NCI-H69 (cell line): ENCODE data around the gene KCNMA1.

Experiments
- DNase-seq: peaks from one replicate; lab custom pipeline; 2025; lab: John Stamatoyannopoulos, UW

Gene KCNMA1

DNA sequence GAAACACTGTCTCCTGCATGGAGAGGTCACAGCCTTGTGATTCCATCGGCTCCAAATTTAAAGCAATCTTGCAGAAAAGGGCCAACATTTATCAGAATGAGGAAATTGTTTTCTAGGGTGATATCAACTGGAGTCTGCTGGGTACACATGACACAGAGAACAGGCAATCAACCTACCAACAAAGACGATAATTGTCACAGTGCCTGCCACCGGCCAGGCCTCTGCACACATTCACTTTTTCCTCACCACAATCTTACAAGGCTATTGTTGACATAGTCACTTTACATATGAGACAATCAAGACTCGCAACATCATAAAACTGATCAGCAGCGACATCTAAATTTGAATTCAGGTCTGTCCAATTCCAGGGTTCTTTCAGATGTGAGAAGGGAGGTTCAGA, 189.4 kb downstream of the KCNMA1 start:
- DNase-seq, result no peak

GRCh38 chr10:77446700-77447099, 190.9 kb downstream of the KCNMA1 start:
- no peak for DNase-seq

- no peak for DNase-seq
These were observed 192.1 kb downstream of the KCNMA1 start for GRCh38 chr10:77445547-77445946.

DNA sequence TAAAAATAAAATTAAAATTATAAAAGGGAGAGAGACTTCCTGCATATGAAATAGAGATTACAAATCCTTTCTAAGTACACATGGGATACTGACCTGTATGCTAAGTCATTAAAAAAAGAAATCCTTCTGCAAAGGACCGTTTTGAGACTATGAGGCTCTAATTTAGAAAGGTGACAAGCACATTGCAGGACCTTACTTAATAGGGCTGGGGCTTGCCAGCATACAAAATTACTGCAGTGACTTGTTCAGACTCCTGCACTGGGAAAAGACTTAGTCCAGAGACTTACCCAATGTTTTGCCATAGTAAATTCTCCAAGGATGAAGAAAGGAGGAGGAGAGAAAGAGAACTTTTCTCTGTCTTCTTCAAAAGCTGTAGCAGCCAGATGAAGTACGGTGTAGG, 193.6 kb downstream of the KCNMA1 start:
- peak; percentile 17 for DNase-seq

- DNase-seq, result peak; percentile 89
These were observed 194.9 kb downstream of the KCNMA1 start for GRCh38 chr10:77442699-77443189.

DNA sequence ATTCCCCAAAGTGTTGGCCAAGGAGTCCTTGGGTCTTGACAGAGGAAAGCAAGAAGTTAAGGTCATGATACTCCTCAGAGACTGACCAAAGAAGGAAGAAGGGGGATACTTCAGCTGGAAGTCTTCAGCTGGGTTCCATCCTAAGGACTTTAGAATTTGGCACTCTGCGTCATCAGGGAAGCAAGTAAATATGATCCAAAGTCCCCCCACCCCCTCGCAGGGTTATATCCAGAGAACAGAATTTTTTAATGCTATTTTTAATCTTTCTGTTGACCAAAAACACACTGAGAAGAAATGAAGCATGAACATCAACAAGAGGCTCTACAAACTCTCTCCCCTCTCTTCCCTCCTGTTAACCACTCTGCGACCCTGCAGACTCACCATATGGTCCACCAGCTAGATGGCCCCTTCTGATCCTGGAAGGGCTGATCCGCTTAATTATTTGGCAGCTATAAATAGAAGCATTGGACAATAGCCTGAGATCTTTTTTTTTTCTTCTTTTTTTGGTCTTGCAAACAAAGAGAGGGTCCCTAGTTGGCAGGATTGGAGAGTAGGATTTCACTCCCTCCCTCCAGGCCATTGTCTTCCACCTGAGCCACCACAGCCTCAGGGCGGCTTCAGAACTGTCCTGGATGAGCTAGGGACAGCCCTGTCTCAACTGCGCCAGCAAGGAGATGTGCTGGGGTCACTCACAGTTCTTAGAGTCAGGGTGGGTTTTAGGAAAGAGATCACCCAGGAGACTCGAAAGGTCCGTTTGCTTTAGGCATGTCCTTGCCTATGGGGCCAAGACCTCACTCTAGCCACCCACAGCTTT, 196.0 kb downstream of the KCNMA1 start:
- peak; percentile 92 for DNase-seq

- DNase-seq, result no peak
These were observed 201.2 kb downstream of the KCNMA1 start for GRCh38 chr10:77436257-77436975.

GRCh38 chr10:77433546-77433945, 204.1 kb downstream of the KCNMA1 start:
- DNase-seq, result no peak

DNA sequence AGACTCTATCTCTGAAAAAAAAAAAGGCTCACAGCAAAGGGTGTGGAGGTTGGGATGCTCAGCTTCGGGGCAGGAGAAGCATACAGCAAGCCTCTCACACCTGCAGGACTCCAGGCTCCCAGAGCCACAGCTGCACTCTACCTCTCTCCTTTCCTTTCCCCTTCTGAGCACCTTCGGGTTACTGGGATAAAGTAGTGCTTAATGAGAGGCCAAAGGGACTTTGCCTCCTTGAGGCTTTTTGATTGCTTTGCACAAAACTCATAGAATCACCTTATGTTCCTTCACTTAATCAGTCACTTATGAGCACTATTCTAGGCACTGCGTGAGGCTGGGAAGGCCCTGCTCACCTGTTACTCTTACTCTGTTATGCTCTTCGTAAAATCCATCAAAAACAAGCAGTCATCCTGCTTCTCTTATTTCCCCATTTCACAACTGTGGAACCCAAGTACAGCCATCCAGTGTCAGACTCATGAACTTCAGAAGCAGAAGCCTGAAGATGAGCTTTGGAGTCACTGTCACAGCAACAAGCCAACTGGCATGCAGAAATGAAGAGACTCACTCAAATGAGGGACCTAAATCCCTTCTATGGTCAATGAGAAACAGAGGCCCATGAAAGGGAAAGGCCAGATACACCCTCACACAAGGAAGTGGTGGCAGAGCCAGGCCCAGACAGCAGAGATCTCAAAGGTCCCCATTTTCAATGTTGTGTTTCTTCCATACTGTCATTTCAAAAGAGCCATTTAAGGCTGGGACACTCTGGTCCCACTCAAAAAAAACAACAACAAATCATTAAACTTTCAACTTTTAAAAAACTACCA, 205.4 kb downstream of the KCNMA1 start:
- DNase-seq, result no peak

GRCh38 chr10:77431209-77431611, 206.4 kb downstream of the KCNMA1 start:
- DNase-seq, result peak; percentile 32

GRCh38 chr10:77430530-77430929, 207.1 kb downstream of the KCNMA1 start:
- peak; percentile 23 for DNase-seq

- DNase-seq, result peak; percentile 43
These were observed 208.8 kb downstream of the KCNMA1 start for GRCh38 chr10:77428691-77429395.

- DNase-seq, result no peak
These were observed 213.4 kb downstream of the KCNMA1 start for GRCh38 chr10:77424257-77424656.

GRCh38 chr10:77422491-77423338, 214.9 kb downstream of the KCNMA1 start:
- no peak for DNase-seq

DNA sequence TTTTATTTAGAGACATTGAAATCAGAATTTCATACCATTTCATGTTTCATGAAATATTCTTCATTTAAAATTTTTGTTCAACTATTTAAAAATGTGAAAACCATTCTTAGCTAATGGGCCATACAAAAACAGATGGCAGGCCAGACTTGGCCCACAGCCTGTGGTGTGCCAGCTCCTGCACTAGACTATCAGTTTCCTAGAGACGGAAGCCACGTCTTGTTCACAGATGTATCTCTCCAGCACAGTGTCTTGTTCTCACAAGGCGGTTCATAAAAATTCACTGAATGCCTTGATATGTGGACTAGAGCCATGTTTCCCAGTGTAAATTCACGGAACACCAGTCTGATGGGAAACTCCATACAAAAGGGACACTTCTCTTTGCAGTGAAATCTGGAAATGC, 216.0 kb downstream of the KCNMA1 start:
- peak; percentile 56 for DNase-seq

DNA sequence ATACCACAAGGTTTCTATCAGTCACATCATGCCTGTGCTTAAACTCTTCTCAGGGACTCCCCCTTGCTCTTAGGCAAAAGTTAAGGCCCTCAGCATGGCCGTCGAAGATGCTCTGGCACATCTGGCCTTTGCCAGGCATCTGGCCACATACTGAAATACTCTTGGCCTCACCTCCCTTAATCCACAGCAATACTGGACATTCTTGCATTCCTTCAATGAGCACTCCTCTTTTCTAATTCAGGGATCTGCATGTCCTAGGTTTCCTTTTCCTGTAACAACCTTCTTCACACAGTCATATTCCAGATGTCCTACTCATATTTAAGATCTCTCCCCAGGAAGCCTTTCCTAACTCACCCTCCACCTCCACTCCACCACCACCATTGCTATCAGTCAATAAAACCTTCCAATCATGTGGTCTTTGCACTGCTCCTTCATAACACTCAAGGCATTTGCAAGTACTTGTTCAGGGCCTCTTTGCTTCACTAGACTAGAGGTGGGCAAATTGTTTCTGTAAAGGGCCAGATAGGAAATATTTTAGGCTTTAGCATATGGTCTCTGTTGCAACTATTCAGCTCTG, 216.6 kb downstream of the KCNMA1 start:
- DNase-seq, result peak; percentile 20

DNA sequence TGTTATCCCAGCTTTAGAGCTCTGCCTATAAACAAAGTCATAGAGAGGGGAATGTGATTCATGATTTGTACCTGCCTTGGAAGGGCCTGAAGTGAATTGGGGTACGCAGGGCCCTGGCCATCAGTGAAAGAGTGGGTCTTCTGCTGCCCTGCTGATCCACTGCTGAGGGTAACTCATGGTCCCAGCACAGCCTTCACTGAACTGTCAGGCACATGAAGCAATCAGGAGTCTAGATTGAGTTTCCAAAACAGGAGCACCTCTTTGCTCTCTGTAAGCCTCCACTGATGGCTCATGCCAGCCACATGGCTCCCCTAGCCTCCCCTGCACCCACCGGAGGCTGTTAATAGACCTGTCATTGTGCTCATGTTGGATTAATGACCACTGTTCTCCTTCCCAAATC, 217.6 kb downstream of the KCNMA1 start:
- no peak for DNase-seq

DNA sequence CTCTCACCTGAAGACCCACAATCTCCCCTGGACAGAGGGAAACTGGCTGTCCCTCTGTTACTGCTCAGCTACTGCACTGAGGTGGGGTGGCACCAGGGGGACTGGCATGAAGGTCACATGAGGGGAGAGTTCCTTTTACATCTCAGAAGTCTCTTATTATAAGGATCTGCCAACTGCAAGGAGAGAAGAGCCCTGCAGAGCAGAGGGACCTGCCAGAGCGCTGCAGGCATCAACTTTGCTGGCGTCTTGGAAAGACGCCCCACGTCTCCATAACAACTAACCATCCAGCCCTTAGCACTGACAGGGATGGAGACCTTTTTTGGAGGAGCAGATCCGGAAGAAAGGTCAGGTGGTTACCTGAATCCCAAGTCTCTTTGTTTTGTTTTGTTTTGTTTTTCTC, 218.6 kb downstream of the KCNMA1 start:
- DNase-seq, result no peak

GRCh38 chr10:77417806-77418640, 219.6 kb downstream of the KCNMA1 start:
- DNase-seq, result no peak
